ENCODE results near the gene HBM. TPM values are rescaled to one million over a fixed set of nuclear protein-coding genes. Genes with fewer than 3 reads are reported as not detected.
A peak's percentile ranks its signal among the peaks of the same experiment; 100 is the strongest.

The HBM gene
- total RNA-seq (not detected), polyA plus RNA-seq (ENCODE audit: insufficient read depth, low read depth, low replicate concordance) (not detected)
- long read RNA-seq, donor 1, transcript HBM-201 (3 exons, 506 nt) = major isoform, 7 of 7 reads
- long read RNA-seq, donor 1, partial matches to known transcripts = 0 of 7 reads
- long read RNA-seq, donor 1, other reads (novel, unspliced or antisense) = 0 of 7 reads
- long read RNA-seq, donor 2, transcript HBM-201 (3 exons, 506 nt) = major isoform, 23 of 28 reads
- long read RNA-seq, donor 2, partial matches to known transcripts = 5 of 28 reads
- long read RNA-seq, donor 2, other reads (novel, unspliced or antisense) = 0 of 28 reads
- long read RNA-seq, donor 3, transcript HBM-201 (3 exons, 506 nt) = major isoform, 10 of 10 reads
- long read RNA-seq, donor 3, partial matches to known transcripts = 0 of 10 reads
- long read RNA-seq, donor 3, other reads (novel, unspliced or antisense) = 0 of 10 reads
- long read RNA-seq, donor 4, transcript HBM-201 (3 exons, 506 nt) = major isoform, 6 of 6 reads
- long read RNA-seq, donor 4, partial matches to known transcripts = 0 of 6 reads
- long read RNA-seq, donor 4, other reads (novel, unspliced or antisense) = 0 of 6 reads
- long read RNA-seq, donor 5, partial matches to known transcripts = 0 of 2 reads
- long read RNA-seq, donor 5, other reads (novel, unspliced or antisense) = 0 of 2 reads
- long read RNA-seq, donor 6, transcript HBM-201 (3 exons, 506 nt) = major isoform, 24 of 40 reads
- long read RNA-seq, donor 6, partial matches to known transcripts = 9 of 40 reads
- long read RNA-seq, donor 6, other reads (novel, unspliced or antisense) = 7 of 40 reads
- long read RNA-seq, donor 7 = 0 reads
- long read RNA-seq, donor 8, transcript HBM-201 (3 exons, 506 nt) = major isoform, 15 of 15 reads
- long read RNA-seq, donor 8, partial matches to known transcripts = 0 of 15 reads
- long read RNA-seq, donor 8, other reads (novel, unspliced or antisense) = 0 of 15 reads
- long read RNA-seq, donor 9, transcript HBM-201 (3 exons, 506 nt) = major isoform, 5 of 5 reads
- long read RNA-seq, donor 9, partial matches to known transcripts = 0 of 5 reads
- long read RNA-seq, donor 9, other reads (novel, unspliced or antisense) = 0 of 5 reads
- long read RNA-seq, donor 10, partial matches to known transcripts = 0 of 4 reads
- long read RNA-seq, donor 10, other reads (novel, unspliced or antisense) = 0 of 4 reads

GRCh38 chr16:165539-166374, at the start of gene HBM:
Gene HBM (plus strand): TSS chr16:165978. CDS start chr16:165998, 20 bp downstream.
- no peaks in the 10 kb centered on the region for H3K9me3 ChIP-seq (ENCODE audit: control insufficient read depth in 2 of 3, insufficient read depth in 1 of 3, low read length in 3 of 3)
- intact Hi-C loops (cut with DNase I) = no loop called here
- no peak within 1 kb of the TSS for H3K27ac ChIP-seq (ENCODE audit: low read depth in 2 of 2, low read length in 2 of 2)
- H3K4me1 ChIP-seq (ENCODE audit: control insufficient read depth in 2 of 3, insufficient read depth in 2 of 3, low read depth in 1 of 3, low read length in 3 of 3) = peaks cover 0 to 4% (median 0%) of the 10 kb centered on the region in 3 donors
- H3K4me3 ChIP-seq (ENCODE audit: low read length in 3 of 3) = no peak within 1 kb of the TSS
- H3K9ac ChIP-seq (ENCODE audit: low read length in 3 of 3) = no peak within 1 kb of the TSS
- no peaks in the 10 kb centered on the region for H3K36me3 ChIP-seq (ENCODE audit: control insufficient read depth in 2 of 3, insufficient read depth in 3 of 3, low read length in 3 of 3)
- FAIRE-seq = no peak
- H3K27me3 ChIP-seq (ENCODE audit: control insufficient read depth, insufficient read depth, low read length) = peaks cover 22% of the 10 kb centered on the region
- TF ChIP-seq CTCF (IDR thresholded peaks at IDR 0.05; ENCODE audit: borderline replicate concordance, extremely low read depth, insufficient read depth) = no peak
- peak in 1 of 5 donors; percentile 61 for DNase-seq

- intact Hi-C loops (cut with DNase I) = no loop called here
- no peak for TF ChIP-seq CTCF (IDR thresholded peaks at IDR 0.05; ENCODE audit: borderline replicate concordance, extremely low read depth, insufficient read depth)
- Histone ChIP-seq H3K4me1 (ENCODE audit: control insufficient read depth in 2 of 3, insufficient read depth in 2 of 3, low read depth in 1 of 3, low read length in 3 of 3) (no peaks in the 10 kb centered on the region), H3K9me3 (ENCODE audit: control insufficient read depth in 2 of 3, insufficient read depth in 1 of 3, low read length in 3 of 3) (no peaks in the 10 kb centered on the region), H3K27ac (ENCODE audit: low read depth in 2 of 2, low read length in 2 of 2) (no peak overlapping the region), H3K36me3 (ENCODE audit: control insufficient read depth in 2 of 3, insufficient read depth in 3 of 3, low read length in 3 of 3) (peaks cover 0 to 26% (median 0%) of the 10 kb centered on the region in 3 donors), H3K4me3 (ENCODE audit: low read length in 3 of 3) (no peak overlapping the region), H3K9ac (ENCODE audit: low read length in 3 of 3) (no peak overlapping the region), H3K27me3 (ENCODE audit: control insufficient read depth, insufficient read depth, low read length) (no peaks in the 10 kb centered on the region)
- peak in 1 of 5 donors; percentile 30 for DNase-seq
- FAIRE-seq = no peak
These were observed 49.8 kb upstream of the HBM start for GRCh38 chr16:116015-116414.

Measured in kidney (tissue), 22 donors.